Measurements from ENCODE around the gene FAM174C.
A peak's percentile ranks its signal among the peaks of the same experiment; 100 is the strongest.

The FAM174C gene

DNA sequence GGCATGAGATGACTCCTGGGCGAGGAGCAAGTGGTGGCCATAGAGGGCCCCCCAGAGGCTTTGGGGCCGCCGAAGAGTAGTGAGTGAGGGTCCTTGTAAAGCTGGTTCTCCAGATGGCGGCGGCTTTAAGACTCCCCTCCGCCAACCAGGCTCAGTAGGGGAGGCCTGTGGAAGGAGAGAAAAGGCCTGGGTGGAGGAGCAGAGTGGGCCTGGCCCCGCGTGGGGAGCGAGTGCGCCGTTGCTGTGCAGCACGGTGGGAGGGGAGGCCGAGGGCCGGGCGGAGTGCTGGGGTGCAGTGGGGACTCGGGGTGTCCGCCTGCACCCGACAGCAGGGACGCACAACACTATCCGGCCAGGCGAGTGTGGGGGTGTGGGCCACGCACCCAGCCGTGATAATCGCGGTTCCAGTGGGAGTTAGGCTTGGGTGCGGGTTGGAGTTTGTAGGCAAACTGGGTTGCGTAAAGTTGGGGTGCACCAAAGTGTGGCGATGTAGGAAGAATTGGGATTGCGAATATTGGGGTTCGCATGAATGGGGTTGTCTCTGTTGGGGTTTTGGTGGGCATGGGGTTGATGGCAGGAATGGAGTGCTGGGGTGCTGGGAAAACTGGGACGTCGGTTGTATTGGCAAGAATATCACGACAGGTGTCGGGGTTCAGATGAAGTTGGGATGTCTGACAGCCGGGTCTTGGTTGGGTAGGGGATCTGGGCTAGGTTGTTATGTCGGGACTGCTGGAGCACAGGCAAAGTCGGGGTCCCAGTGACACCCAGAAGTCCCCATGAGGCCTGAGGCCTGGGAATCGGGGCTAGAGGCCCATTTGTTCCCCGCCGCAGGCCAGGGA lies 6.9 kb upstream of the FAM174C start:
- no peak overlapping the region for H3K4me3 ChIP-seq (ENCODE audit: control insufficient read depth, low read depth, low read length)
- no peak for DNase-seq (ENCODE audit: low read depth)
- TF ChIP-seq CTCF (IDR thresholded peaks at IDR 0.05; ENCODE audit: control insufficient read depth, insufficient read depth, low read depth, low read length, missing control alignments): no peak

- H3K4me3 ChIP-seq (ENCODE audit: control insufficient read depth, low read depth, low read length): peak within 1 kb of the TSS; percentile 67
- TF ChIP-seq CTCF (IDR thresholded peaks at IDR 0.05; ENCODE audit: control insufficient read depth, insufficient read depth, low read depth, low read length, missing control alignments): no peak
- peak; percentile 96 for DNase-seq (ENCODE audit: low read depth)
Measured at GRCh38 chr19:1269065-1269477, 6.3 kb upstream of the FAM174C start, which contains the start of gene CIRBP. Gene CIRBP, plus strand, starts transcription at chr19:1269332. Its CDS starts 1,602 bp downstream, at chr19:1270934.

DNA sequence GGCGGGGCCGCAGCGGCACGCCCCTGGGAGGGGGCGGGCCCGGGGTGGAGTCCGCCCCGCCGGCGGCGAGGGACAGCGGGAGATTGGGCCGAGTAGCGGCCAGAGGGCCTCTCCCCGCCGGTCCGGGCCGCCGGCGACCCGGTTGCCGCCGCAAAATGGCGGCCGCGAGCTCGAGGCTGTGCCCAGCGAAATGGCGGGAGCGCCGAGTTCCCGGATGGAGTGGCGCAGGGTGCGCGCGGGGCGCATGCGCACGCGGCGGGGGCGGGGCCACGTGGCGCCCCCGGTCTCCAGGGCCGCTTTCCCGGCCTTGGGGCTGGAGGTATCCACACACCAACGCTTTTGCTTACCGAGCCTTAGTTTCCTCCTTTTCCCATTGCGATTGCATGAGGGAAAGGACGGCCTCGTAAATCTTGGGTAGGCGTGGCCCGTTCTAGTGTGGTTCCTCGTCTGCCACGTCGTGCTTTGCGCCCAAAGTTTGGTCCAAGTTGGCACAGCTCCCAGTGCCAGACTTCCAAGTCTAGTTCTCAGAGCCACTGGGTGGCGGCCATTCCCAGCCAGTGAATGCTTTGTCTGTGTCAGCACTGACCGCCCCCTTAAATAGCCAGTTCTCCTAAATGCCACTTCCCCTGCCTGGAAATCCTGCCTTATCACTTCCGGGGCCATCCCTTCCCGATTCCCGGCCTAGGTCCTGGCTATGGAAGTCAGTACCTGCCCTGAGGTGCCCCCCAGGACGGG lies 5.7 kb upstream of the FAM174C start:
- peak overlapping the region; percentile 67 for H3K4me3 ChIP-seq (ENCODE audit: control insufficient read depth, low read depth, low read length)
- no peak for DNase-seq (ENCODE audit: low read depth)

GRCh38 chr19:1270213-1270853 lies 5.0 kb upstream of the FAM174C start:
- H3K4me3 ChIP-seq (ENCODE audit: control insufficient read depth, low read depth, low read length): peak overlapping the region; percentile 67
- TF ChIP-seq CTCF (IDR thresholded peaks at IDR 0.05; ENCODE audit: control insufficient read depth, insufficient read depth, low read depth, low read length, missing control alignments): no peak
- DNase-seq (ENCODE audit: low read depth): no peak

More for the DNA sequence above, 5.7 kb upstream of the FAM174C start:
- TF ChIP-seq CTCF (IDR thresholded peaks at IDR 0.05; ENCODE audit: control insufficient read depth, insufficient read depth, low read depth, low read length, missing control alignments): no peak

GRCh38 chr19:1270854-1271527 lies 4.3 kb upstream of the FAM174C start:
- TF ChIP-seq CTCF (IDR thresholded peaks at IDR 0.05; ENCODE audit: control insufficient read depth, insufficient read depth, low read depth, low read length, missing control alignments): no peak
- peak overlapping the region; percentile 67 for H3K4me3 ChIP-seq (ENCODE audit: control insufficient read depth, low read depth, low read length)
- no peak for DNase-seq (ENCODE audit: low read depth)
